ENCODE results near the gene INF2. TPM values are rescaled to one million over a fixed set of nuclear protein-coding genes. Genes with fewer than 3 reads are reported as not detected.

INF2 gene
- polyA plus RNA-seq, 5 donors: 35.6 to 73.2 (median 52.3) TPM

DNA sequence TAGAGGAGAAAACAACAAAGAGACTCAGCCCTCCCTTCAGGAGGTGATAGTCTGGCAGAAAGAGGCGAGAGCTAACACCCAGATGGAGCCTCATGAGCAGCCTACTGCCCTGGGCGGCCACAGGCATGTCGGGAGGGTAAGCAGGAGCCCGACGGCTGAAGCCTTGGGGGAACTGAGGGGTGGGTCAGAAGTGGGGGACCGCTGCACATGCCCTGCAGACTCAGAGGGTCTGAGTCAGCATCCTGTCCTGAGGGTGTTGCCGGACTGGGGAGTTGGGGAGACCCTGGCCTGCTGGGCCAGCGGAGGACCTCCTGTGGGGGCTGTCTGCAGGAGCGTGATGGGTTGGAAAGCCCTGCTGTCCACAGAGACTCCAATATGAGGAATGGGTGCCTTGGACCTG is 15.9 kb upstream of the INF2 start:
- DNase-seq: no peak

DNA sequence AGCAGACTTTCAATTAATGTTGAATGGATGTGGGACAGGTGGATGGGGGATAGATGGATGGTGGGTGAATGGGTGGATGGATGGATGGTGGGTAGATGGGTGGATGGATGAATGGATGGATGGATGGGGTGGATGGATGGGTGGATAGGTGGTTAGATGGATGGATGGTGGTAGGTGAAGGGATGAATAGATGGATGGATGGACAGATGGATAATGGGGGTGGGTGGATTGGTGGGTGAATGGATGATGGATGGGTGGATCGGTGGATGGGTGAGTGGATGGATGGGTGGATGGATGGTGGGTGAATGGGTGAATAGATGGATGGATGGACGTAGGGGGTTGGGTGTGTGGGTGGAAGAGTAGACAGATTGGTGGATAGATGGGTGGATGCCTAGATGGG is 14.0 kb upstream of the INF2 start:
- no peak for DNase-seq

DNA sequence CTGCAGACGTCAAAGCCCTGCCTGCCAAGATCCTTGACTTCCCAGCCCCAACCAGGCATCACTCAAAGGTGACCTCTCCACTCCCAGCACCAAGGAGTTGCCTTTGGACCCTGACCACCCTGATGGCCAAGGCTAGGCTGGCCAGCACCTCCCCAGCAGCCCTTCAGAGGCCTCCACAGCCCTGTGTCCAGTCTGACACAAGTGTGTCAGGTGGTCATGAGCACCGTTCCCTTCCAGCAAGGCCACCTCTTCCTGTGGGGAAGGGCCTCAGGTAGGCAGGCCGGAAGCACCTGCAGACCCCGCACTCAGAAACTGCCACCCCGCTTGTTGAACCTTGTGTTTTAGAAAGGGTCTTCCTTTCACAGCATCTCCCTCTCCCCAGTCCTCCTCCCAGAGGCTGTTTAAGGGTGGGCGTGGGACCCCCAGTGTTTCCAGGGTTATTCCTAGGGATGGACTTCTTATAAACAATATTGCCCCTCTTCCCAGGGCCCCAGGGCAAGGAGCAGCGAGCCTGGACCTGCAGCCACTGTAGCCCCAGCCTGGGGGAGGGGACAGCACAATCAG is 13.2 kb upstream of the INF2 start:
- DNase-seq: no peak

DNA sequence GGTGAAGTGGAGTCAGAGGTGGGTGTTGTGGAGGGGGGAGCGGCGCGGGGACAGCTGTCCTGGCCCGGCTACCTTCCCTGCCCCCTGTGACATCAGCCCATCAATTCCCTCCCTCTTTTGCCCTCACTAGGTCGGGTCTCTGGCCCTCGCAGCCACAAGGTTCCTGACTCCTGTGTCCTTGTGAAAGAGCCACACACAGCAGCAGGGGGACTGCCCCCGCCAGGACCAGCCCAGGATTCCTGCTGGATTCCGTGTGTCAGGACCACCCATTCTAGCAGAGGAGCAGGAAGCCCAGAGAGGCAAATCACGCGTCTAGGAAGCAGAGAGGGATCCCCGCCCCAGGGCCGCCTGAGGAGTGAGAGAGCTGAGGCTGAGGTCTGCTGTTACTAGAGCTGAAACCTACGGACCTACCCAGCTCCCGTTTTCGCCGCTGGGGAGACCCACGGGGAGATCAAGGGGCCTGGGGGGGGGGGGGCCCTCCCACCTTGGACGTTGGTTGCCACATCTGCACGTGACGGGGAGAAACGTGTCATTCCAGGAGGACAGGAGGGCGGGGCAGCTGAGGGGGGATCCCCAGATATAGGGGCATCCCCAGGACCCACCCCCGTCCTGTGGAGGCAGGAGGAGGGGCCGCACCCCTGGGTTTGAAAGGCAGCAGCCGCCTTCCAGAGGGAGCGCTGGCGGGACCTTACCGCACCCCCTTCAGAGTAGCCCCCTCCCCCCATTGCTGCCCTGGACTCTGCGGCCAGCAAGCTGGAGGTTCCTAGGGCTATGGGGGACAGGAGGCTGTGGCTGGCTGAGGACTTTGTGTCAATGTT is 12.5 kb upstream of the INF2 start:
- DNase-seq: no peak

GRCh38 chr14:104677512-104678332 is 11.7 kb upstream of the INF2 start:
- DNase-seq: peak; percentile 79 to 84

GRCh38 chr14:104678346-104678745 is 11.1 kb upstream of the INF2 start:
- peak in 1 of 2 donors; percentile 61 for DNase-seq

- no peak for DNase-seq
These were observed 10.3 kb upstream of the INF2 start for GRCh38 chr14:104678901-104679705.

GRCh38 chr14:104680056-104680805 is 9.2 kb upstream of the INF2 start:
- DNase-seq: no peak

DNA sequence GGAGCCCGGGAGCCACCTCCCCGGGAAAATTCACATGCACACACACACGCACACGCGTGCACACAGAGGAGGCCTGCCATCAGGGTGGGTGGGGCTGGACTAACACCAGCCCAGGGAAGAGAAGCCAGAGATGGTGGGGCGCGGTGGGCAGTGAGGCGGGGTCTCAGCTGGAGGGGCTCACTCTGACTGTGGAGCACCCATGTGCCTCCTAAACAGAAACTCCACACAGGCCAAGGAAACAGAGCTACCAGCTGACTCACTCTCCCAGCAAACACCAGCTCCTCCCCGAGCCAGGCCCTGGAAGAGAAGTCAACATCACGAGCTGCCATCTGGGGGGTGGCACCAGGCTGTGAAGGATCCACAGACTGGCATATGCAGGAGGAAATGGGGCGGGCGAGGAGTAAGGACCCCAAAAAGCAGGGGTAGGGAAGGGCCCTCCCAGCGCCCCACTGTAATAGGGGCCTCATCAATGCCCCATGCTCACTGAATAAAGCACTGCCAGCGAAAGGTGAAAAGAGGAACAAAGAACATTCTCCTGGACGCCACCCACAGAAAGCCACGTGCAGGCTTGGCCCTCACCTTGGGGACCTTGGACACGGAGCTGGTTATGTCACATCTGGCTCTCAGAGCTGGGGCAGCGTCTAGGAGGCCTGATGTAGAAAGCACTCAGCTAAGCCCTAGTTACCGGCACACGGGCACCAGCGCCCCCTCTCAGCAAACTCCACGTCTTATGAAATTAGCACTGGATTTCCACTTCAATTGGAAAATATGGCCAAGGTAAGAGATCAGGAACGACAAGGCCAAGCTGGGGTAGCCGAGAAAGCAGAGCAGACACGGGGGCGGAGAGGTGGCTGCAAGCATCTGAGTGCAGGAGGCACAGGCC is 8.4 kb upstream of the INF2 start:
- DNase-seq: peak in 1 of 2 donors; percentile 25

DNA sequence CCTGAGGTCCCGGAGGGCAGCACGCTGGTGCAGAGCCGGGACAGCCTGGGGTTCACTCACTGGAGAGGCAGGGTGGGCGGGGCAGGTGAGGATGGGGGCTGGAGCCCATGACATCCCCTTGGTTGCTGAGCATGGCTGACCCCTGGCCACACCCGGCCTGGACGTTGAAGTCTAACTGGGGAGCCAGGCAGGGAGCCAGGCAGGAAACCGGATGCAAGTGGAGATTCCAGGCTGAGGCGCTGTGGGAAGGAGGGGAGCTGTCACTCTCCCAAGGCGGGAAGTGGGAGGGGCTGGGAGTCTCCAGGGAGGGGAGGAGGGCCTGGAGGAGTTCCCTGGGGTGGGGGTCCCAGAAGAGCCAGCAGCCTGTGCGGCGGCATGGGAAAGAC is 7.7 kb upstream of the INF2 start:
- DNase-seq: peak; percentile 91 to 92

DNA sequence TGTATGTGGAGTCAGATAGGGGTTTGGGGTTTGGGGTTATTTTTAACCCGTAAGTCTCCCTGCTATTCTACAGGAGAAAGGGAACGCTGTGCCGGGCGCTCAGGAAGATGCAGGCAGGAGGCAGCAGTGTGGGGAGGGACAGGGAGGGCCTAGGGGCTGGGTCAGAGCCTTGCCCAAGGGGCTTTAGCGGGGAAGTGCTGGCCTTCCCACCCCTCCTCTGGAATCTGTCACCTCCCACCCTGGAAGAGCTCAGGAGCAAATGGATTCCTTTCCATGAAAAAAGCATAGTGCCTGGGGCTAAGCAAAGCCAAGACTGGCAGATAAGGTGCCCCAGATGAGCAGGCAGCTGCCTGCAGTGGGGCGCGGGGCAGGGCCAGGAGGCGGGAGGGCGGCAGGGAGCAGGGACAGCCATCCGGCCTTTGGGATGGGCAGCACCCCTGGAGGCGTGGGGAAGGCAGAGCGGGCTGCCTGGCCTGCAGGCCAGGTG is 7.3 kb upstream of the INF2 start:
- no peak for DNase-seq

DNA sequence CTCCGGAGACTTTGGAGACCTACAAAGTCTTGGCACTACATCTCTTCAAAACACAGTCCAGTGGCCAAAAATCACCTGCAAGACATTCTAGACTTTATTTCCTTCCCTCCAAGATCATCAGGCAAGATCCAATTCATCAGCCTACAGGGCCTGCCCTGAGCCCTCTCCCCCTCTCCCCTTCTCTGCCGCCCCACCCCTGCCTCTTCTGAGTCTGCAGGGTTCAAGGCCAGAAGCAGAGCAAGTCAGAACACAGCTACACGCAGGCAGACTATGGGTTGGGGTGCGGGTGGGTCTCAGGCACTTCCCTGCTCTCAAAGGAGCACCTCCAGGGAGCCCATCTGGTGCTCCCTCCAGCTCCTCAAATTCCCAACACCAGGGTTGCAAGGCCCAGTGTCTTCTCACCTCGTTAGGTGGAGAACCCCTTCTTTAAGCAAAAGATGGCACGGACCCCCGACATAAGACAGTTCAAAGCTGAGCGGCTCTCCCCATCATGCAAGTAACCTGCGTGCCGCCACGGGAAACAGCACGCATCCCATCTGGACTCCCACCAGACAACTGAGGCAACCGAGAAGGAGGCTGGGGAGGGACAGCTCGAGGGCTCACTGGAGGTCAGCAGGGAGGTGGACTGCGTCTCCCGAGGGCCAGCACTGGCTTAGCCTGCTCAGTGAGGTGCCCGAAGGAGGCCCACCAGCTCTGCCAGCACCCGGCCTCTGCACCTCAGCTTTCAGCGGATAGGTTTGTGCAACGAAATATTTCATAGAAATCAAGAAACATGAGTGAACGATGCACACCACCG is 5.6 kb upstream of the INF2 start:
- DNase-seq: no peak

GRCh38 chr14:104684449-104684821 is 5.0 kb upstream of the INF2 start:
- DNase-seq: no peak

- DNase-seq: no peak
These were observed 4.0 kb upstream of the INF2 start for GRCh38 chr14:104685216-104685997.

GRCh38 chr14:104685998-104686610 is 3.3 kb upstream of the INF2 start:
- DNase-seq: no peak

- no peak for DNase-seq
These were observed 2.5 kb upstream of the INF2 start for GRCh38 chr14:104686624-104687517.

Data from right lung (tissue), 5 donors.